ENCODE data around the gene RBKS. TPM values are rescaled to one million over a fixed set of nuclear protein-coding genes. Genes with fewer than 3 reads are reported as not detected.

The RBKS gene
- total RNA-seq, 4 donors from 2014 or later = 1.5 to 15.2 (median 15.1) TPM; not detected in 1

- no peak for TF ChIP-seq POLR2A (IDR thresholded peaks at IDR 0.05)
- TF ChIP-seq CTCF (IDR thresholded peaks at IDR 0.05) = no peak
- no peak for TF ChIP-seq POLR2AphosphoS5 (IDR thresholded peaks at IDR 0.05)
- no peak for TF ChIP-seq EP300 (IDR thresholded peaks at IDR 0.05; ENCODE audit: low read depth)
- no peak for DNase-seq
- no peaks in the 10 kb centered on the region for H3K36me3 ChIP-seq
- H3K9me3 ChIP-seq = no peaks in the 10 kb centered on the region
- H3K27ac ChIP-seq = no peak overlapping the region
- WGBS, 2 donors (ENCODE audit: low coverage in 1 of 2) = 85% methylated on average over 3 of the region's 3 CpGs; no CpG with 5 or more reads in 1 of the 2 donors
- intact Hi-C loops (cut with DNase I; ENCODE audit: low total_unique reads) (no loop called here), in situ Hi-C loops (cut with MboI; ENCODE audit: low pct_ligation_motif_present in 1 of 4, low pct_unique_long_range_greater_than_20kb in 1 of 4, low sequenced_read_pairs in 3 of 4) (loop anchor here in 2 of 4 donors (25.0 kb wide), 1 partner anchor 656 kb away; no protein-coding TSS in a partner anchor)
- no peak overlapping the region for H3K4me3 ChIP-seq
- no peaks in the 10 kb centered on the region for H3K27me3 ChIP-seq
- H3K4me1 ChIP-seq = no peaks in the 10 kb centered on the region
These were observed 134.1 kb downstream of the RBKS start for GRCh38 chr2:27756091-27756490.

- DNase-seq = no peak
- Histone ChIP-seq H3K4me3 (no peak overlapping the region), H3K27ac (no peak overlapping the region), H3K36me3 (no peaks in the 10 kb centered on the region), H3K4me1 (no peaks in the 10 kb centered on the region), H3K9me3 (no peaks in the 10 kb centered on the region), H3K27me3 (no peaks in the 10 kb centered on the region)
- TF ChIP-seq POLR2AphosphoS5 (IDR thresholded peaks at IDR 0.05) = no peak
- no peak for TF ChIP-seq POLR2A (IDR thresholded peaks at IDR 0.05)
- TF ChIP-seq EP300 (IDR thresholded peaks at IDR 0.05; ENCODE audit: low read depth) = no peak
- no peak for TF ChIP-seq CTCF (IDR thresholded peaks at IDR 0.05)
- in situ Hi-C loops (cut with MboI; ENCODE audit: low pct_ligation_motif_present in 1 of 4, low pct_unique_long_range_greater_than_20kb in 1 of 4, low sequenced_read_pairs in 3 of 4) = loop anchor here in 2 of 4 donors (25.0 kb wide), 1 partner anchor 657 kb away; no protein-coding TSS in a partner anchor
- intact Hi-C loops (cut with DNase I; ENCODE audit: low total_unique reads) = no loop called here
- WGBS, 2 donors (ENCODE audit: low coverage in 1 of 2) = 89 to 100% methylated on average over 1 to 5 of the region's 5 CpGs
These were observed 135.4 kb downstream of the RBKS start for GRCh38 chr2:27754831-27755230.

- TF ChIP-seq POLR2A (IDR thresholded peaks at IDR 0.05) = no peak
- TF ChIP-seq CTCF (IDR thresholded peaks at IDR 0.05) = peak; percentile 74 to 87 (median 82)
- TF ChIP-seq EP300 (IDR thresholded peaks at IDR 0.05; ENCODE audit: low read depth) = no peak
- TF ChIP-seq POLR2AphosphoS5 (IDR thresholded peaks at IDR 0.05) = no peak
- in situ Hi-C loops (cut with MboI; ENCODE audit: low pct_ligation_motif_present in 1 of 4, low pct_unique_long_range_greater_than_20kb in 1 of 4, low sequenced_read_pairs in 3 of 4) = loop anchor here in 2 of 4 donors (25.0 kb wide), 1 partner anchor 658 kb away; no protein-coding TSS in a partner anchor
- H3K4me1 ChIP-seq = no peaks in the 10 kb centered on the region
- WGBS, 2 donors (ENCODE audit: low coverage in 1 of 2) = 25% methylated on average over 4 of the region's 4 CpGs; no CpG with 5 or more reads in 1 of the 2 donors
- DNase-seq = peak; percentile 88
- no peaks in the 10 kb centered on the region for H3K9me3 ChIP-seq
- H3K36me3 ChIP-seq = no peaks in the 10 kb centered on the region
- no peaks in the 10 kb centered on the region for H3K27me3 ChIP-seq
- no peak overlapping the region for H3K4me3 ChIP-seq
- no peak overlapping the region for H3K27ac ChIP-seq
- intact Hi-C loops (cut with DNase I; ENCODE audit: low total_unique reads) = no loop called here
These were observed 136.0 kb downstream of the RBKS start for GRCh38 chr2:27754138-27754588.

- in situ Hi-C loops (cut with MboI; ENCODE audit: low pct_ligation_motif_present in 1 of 4, low pct_unique_long_range_greater_than_20kb in 1 of 4, low sequenced_read_pairs in 3 of 4) (loop anchor here in 2 of 4 donors (25.0 kb wide), 1 partner anchor 660 kb away; no protein-coding TSS in a partner anchor), intact Hi-C loops (cut with DNase I; ENCODE audit: low total_unique reads) (no loop called here)
- Histone ChIP-seq H3K27me3 (no peaks in the 10 kb centered on the region), H3K4me1 (no peaks in the 10 kb centered on the region), H3K4me3 (peak overlapping the region in 1 of 4 donors; percentile 34), H3K36me3 (no peaks in the 10 kb centered on the region), H3K27ac (peak overlapping the region in 2 of 4 donors; percentile 35 to 41), H3K9me3 (no peaks in the 10 kb centered on the region)
- WGBS, 2 donors (ENCODE audit: low coverage in 1 of 2) = 46% methylated on average over 16 of the region's 16 CpGs; no CpG with 5 or more reads in 1 of the 2 donors
- no peak for TF ChIP-seq EP300 (IDR thresholded peaks at IDR 0.05; ENCODE audit: low read depth)
- no peak for TF ChIP-seq POLR2AphosphoS5 (IDR thresholded peaks at IDR 0.05)
- TF ChIP-seq CTCF (IDR thresholded peaks at IDR 0.05) = no peak
- no peak for TF ChIP-seq POLR2A (IDR thresholded peaks at IDR 0.05)
- peak; percentile 29 for DNase-seq
These were observed 137.5 kb downstream of the RBKS start for GRCh38 chr2:27752551-27753237.
